GM13976 (cell line): Measurements from ENCODE around the gene SDHAF1.

Source experiments
- DNase-seq: peaks from one replicate; pipeline ENCODE4 v3.0.0; 2012; ENCODE audit warnings: low spot score
- CTCF ChIP-seq: IDR thresholded peaks from 2 replicates; pipeline ENCODE4 v1.5.1; 2012; ENCODE audit warnings: borderline replicate concordance, mild to moderate bottlenecking; ENCODE audit not compliant: insufficient read depth; ENCODE audit errors: extremely low read depth, missing control alignments, control extremely low read depth
- in situ Hi-C: fragments of 300-500 bp; cut with MboI; formaldehyde crosslinking; loops from one replicate; pipeline ENCODE4 v1.12.0; 2022; ENCODE audit warnings: low sequenced_read_pairs, mixed read lengths, inconsistent platforms; ENCODE audit not compliant: unreplicated experiment

SDHAF1 gene

GRCh38 chr19:35987571-35987896 is 7.5 kb upstream of the SDHAF1 start:
- DNase-seq, result no peak
- in situ Hi-C loops, result no loop called here
- no peak for TF ChIP-seq CTCF

GRCh38 chr19:35988824-35989223 is 6.2 kb upstream of the SDHAF1 start:
- in situ Hi-C loops, result no loop called here
- TF ChIP-seq CTCF, result no peak
- DNase-seq, result no peak

GRCh38 chr19:35990156-35990555 is 4.8 kb upstream of the SDHAF1 start:
- in situ Hi-C loops, result no loop called here
- TF ChIP-seq CTCF, result no peak
- DNase-seq, result no peak

- in situ Hi-C loops, result no loop called here
- DNase-seq, result no peak
- no peak for TF ChIP-seq CTCF
Observed at GRCh38 chr19:35990771-35991730, 3.9 kb upstream of the SDHAF1 start.

GRCh38 chr19:35991731-35992450 is 3.1 kb upstream of the SDHAF1 start:
- in situ Hi-C loops, result no loop called here
- DNase-seq, result no peak
- no peak for TF ChIP-seq CTCF

- DNase-seq, result peak; percentile 55
- TF ChIP-seq CTCF, result no peak
- in situ Hi-C loops, result no loop called here
Observed at GRCh38 chr19:35992907-35993765, 1.9 kb upstream of the SDHAF1 start.
